Osteoblast (primary cell): Measurements from ENCODE around the gene LCNL1. TPM values are rescaled to one million over a fixed set of nuclear protein-coding genes. Genes with fewer than 3 reads are reported as not detected.
A peak's percentile ranks its signal among the peaks of the same experiment; 100 is the strongest.

ENCODE experiments used
- DNase-seq: peaks from one replicate; pipeline ENCODE4 v3.0.0; 2011; ENCODE audit warnings: low spot score, mixed read lengths; ENCODE audit not compliant: insufficient read length; ENCODE audit errors: missing footprints
- H2AFZ ChIP-seq: 2 replicates; pipeline ENCODE4 v1.6.0; 2011; ENCODE audit warnings: mild to moderate bottlenecking, low read length
- H3K27ac ChIP-seq: 2 replicates; pipeline ENCODE4 v1.5.1; 2011; ENCODE audit warnings: mild to moderate bottlenecking, low read depth, low read length, moderate library complexity
- H3K27me3 ChIP-seq: 2 replicates; pipeline ENCODE4 v1.6.0; 2012; ENCODE audit warnings: mild to moderate bottlenecking, control low read depth, inconsistent platforms, low read length, moderate library complexity; ENCODE audit not compliant: insufficient read depth
- H3K36me3 ChIP-seq: 2 replicates; pipeline ENCODE4 v1.5.1; 2011; ENCODE audit warnings: mild to moderate bottlenecking, low read length, control low read depth, moderate library complexity; ENCODE audit not compliant: insufficient read depth
- H3K4me1 ChIP-seq: 2 replicates; pipeline ENCODE4 v1.5.1; 2011; ENCODE audit warnings: mild to moderate bottlenecking, low read length, control low read depth, moderate library complexity; ENCODE audit not compliant: insufficient read depth
- H3K4me2 ChIP-seq: 2 replicates; pipeline ENCODE4 v1.6.0; 2011; ENCODE audit warnings: mild to moderate bottlenecking, low read length; ENCODE audit not compliant: insufficient read depth
- H3K4me3 ChIP-seq: fragments of 200-600 bp; sonication (generic); 3 replicates; pipeline ENCODE4 v1.5.1; 2012; ENCODE audit warnings: mild to moderate bottlenecking, low read length, inconsistent platforms; ENCODE audit not compliant: insufficient read depth
- H3K79me2 ChIP-seq: 2 replicates; pipeline ENCODE4 v1.6.0; 2012; ENCODE audit warnings: mild to moderate bottlenecking, low read length, control low read depth, inconsistent platforms; ENCODE audit not compliant: insufficient read depth
- H3K9me3 ChIP-seq: 2 replicates; pipeline ENCODE4 v1.5.1; 2011; ENCODE audit warnings: low read depth, low read length, control low read depth
- H4K20me1 ChIP-seq: 2 replicates; pipeline ENCODE4 v1.6.0; 2012; ENCODE audit warnings: mild to moderate bottlenecking, low read length, control low read depth; ENCODE audit not compliant: insufficient read depth
- CTCF ChIP-seq: IDR thresholded peaks from 2 replicates; pipeline ENCODE4 v1.5.1; 2011; ENCODE audit warnings: mild to moderate bottlenecking, low read depth, low read length, moderate library complexity; ENCODE audit errors: extremely low read depth
- total RNA-seq: library from RNA; depleted of rRNA; stranded (reverse); fragments of >200 nt; gene quantifications from 2 replicates; pipeline ENCODE4 v1.2.3, GENCODE V29; 2012

The LCNL1 gene
- total RNA-seq, 1 donor: 5.4 TPM

- TF ChIP-seq CTCF: no peak
- Histone ChIP-seq H3K27me3 (peaks cover 23% of the 10 kb centered on the region), H3K9me3 (no peaks in the 10 kb centered on the region), H3K36me3 (no peaks in the 10 kb centered on the region), H3K4me3 (no peak overlapping the region), H3K4me1 (peaks cover 10% of the 10 kb centered on the region), H3K79me2 (peaks cover 10% of the 10 kb centered on the region), H2AFZ (no peak overlapping the region), H4K20me1 (peaks cover 2% of the 10 kb centered on the region), H3K27ac (no peak overlapping the region), H3K4me2 (no peak overlapping the region)
- DNase-seq: no peak
These were observed 6.1 kb downstream of the LCNL1 start for GRCh38 chr9:136988872-136989271.

GRCh38 chr9:136990242-136990911, 7.6 kb downstream of the LCNL1 start:
- Histone ChIP-seq H3K9me3 (no peaks in the 10 kb centered on the region), H3K27ac (no peak overlapping the region), H2AFZ (no peak overlapping the region), H3K4me1 (peaks cover 12% of the 10 kb centered on the region), H3K4me2 (no peak overlapping the region), H3K27me3 (peaks cover 8% of the 10 kb centered on the region), H4K20me1 (peaks cover 2% of the 10 kb centered on the region), H3K36me3 (no peaks in the 10 kb centered on the region), H3K79me2 (peaks cover 10% of the 10 kb centered on the region), H3K4me3 (no peak overlapping the region)
- no peak for TF ChIP-seq CTCF
- no peak for DNase-seq

- no peaks in the 10 kb centered on the region for H3K36me3 ChIP-seq
- no peaks in the 10 kb centered on the region for H3K27me3 ChIP-seq
- H4K20me1 ChIP-seq: peaks cover 2% of the 10 kb centered on the region
- peak; percentile 100 for DNase-seq
- peak within 1 kb of the TSS; percentile 93 for H3K4me2 ChIP-seq
- peak within 1 kb of the TSS; percentile 68 for H2AFZ ChIP-seq
- peaks cover 10% of the 10 kb centered on the region for H3K79me2 ChIP-seq
- H3K27ac ChIP-seq: no peak within 1 kb of the TSS
- H3K9me3 ChIP-seq: no peaks in the 10 kb centered on the region
- peak within 1 kb of the TSS; percentile 82 for H3K4me3 ChIP-seq
- no peak for TF ChIP-seq CTCF
- peaks cover 28% of the 10 kb centered on the region for H3K4me1 ChIP-seq
These were observed 9.4 kb downstream of the LCNL1 start, which contains the start of gene PAXX for GRCh38 chr9:136991993-136992818. Gene PAXX, plus strand, starts transcription at chr9:136992422. Its CDS starts 22 bp downstream, at chr9:136992444.

- TF ChIP-seq CTCF: no peak
- H2AFZ ChIP-seq: peak overlapping the region; percentile 68
- no peaks in the 10 kb centered on the region for H3K9me3 ChIP-seq
- H3K4me2 ChIP-seq: peak overlapping the region; percentile 93
- H3K79me2 ChIP-seq: peaks cover 10% of the 10 kb centered on the region
- H3K4me3 ChIP-seq: peak overlapping the region; percentile 82
- H4K20me1 ChIP-seq: peaks cover 2% of the 10 kb centered on the region
- no peaks in the 10 kb centered on the region for H3K36me3 ChIP-seq
- H3K27me3 ChIP-seq: no peaks in the 10 kb centered on the region
- DNase-seq: no peak
- H3K4me1 ChIP-seq: peaks cover 34% of the 10 kb centered on the region
- H3K27ac ChIP-seq: no peak overlapping the region
These were observed 10.1 kb downstream of the LCNL1 start for GRCh38 chr9:136992819-136993369.
